ENCODE measurements around the gene JADE2. TPM values are rescaled to one million over a fixed set of nuclear protein-coding genes. Genes with fewer than 3 reads are reported as not detected.

Gene JADE2
- total and polyA plus RNA-seq, 2 of the 8 experiments (the other 6 are each of a cell fraction or from before 2014, with no cell fraction given), result 19.2 to 55.8 TPM

DNA sequence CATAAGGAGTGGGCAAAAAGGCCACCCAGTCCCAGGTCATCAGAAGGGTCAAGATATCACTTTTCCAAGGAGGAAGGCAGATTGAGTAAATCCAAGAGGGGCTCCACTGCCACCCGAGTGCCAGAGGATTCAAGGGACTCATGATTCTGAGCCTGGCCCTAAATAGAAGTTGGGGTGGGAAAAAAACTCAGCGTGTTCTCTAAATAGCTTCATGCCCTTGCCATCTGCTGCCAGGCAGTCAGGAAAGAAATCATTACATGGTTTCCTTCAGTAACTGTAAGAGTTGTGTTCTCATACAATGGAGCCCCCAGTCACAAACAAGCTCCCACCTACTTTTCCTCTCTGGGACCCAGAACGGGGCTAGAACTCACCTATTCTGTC is 70.0 kb downstream of the JADE2 start:
- H4K91ac ChIP-seq (replicated peaks; ENCODE audit: insufficient read length, low read length), result no peak overlapping the region
- no peak overlapping the region for H3K27ac ChIP-seq (ENCODE audit: low read depth, low read length)
- DNase-seq (ENCODE audit: low read depth in 1 of 2, low spot score in 2 of 2) (no peak), FAIRE-seq (no peak)
- H2BK20ac ChIP-seq (ENCODE audit: low read length), result no peak overlapping the region
- H2AK5ac ChIP-seq (ENCODE audit: low read depth, low read length), result no peak overlapping the region
- no peak overlapping the region for H3K56ac ChIP-seq (replicated peaks; ENCODE audit: insufficient read length, low read depth, low read length)
- H3K23me2 ChIP-seq (ENCODE audit: low read depth, low read length), result peaks cover 2% of the 10 kb centered on the region; the same call in 1 of the 2 replicates
- H3K4me1 ChIP-seq (replicated peaks in 1 of 4; ENCODE audit: control insufficient read depth in 3 of 4, insufficient read depth in 4 of 4, low read length in 3 of 4), result peaks cover 14 to 24% (median 17%) of the 10 kb centered on the region in 4 experiments
- no peak overlapping the region for H3K23ac ChIP-seq (ENCODE audit: insufficient read length)
- no peak overlapping the region for H2BK120ac ChIP-seq (replicated peaks; ENCODE audit: low read depth, low read length)
- no peaks in the 10 kb centered on the region for H3K9me3 ChIP-seq (ENCODE audit: insufficient read depth in 2 of 2, low read depth in 1 of 2, low read length in 1 of 2)
- no peak overlapping the region for H3K14ac ChIP-seq (ENCODE audit: insufficient read length)
- H3K79me1 ChIP-seq (ENCODE audit: low read depth, low read length), result no peaks in the 10 kb centered on the region
- H3K4me2 ChIP-seq (ENCODE audit: insufficient read depth in 1 of 2, low read depth in 2 of 2, low read length in 2 of 2), result no peak overlapping the region
- no peaks in the 10 kb centered on the region for H3K79me2 ChIP-seq (ENCODE audit: control insufficient read depth in 1 of 2, insufficient read depth in 2 of 2, low read length in 2 of 2)
- no peak overlapping the region for H2BK15ac ChIP-seq (ENCODE audit: low read length)
- WGBS, 2 experiments (ENCODE audit: extremely low coverage in 1 of 2, insufficient coverage in 1 of 2, insufficient read length in 1 of 2, insufficient replicate concordance in 2 of 2, low coverage in 1 of 2, low lambda C conversion rate in 2 of 2, missing lambda C conversion rate in 1 of 2), result 91% methylated on average over 3 of the region's 3 CpGs; no CpG with 5 or more reads in 1 of the 2 experiments
- H4K8ac ChIP-seq (ENCODE audit: extremely low read depth, insufficient read depth, low read length), result no peak overlapping the region
- no peak overlapping the region for H3K18ac ChIP-seq (ENCODE audit: extremely low read depth, low read length)
- no peak overlapping the region for H2BK5ac ChIP-seq (ENCODE audit: low read depth, low read length)
- no peaks in the 10 kb centered on the region for H4K20me1 ChIP-seq (replicated peaks in 1 of 2; ENCODE audit: control insufficient read depth in 1 of 2, insufficient read depth in 2 of 2, low read length in 2 of 2)
- no peak overlapping the region for H4K5ac ChIP-seq (ENCODE audit: insufficient read length, low read depth, low read length)
- H3K27me3 ChIP-seq (replicated peaks in 1 of 4; ENCODE audit: control insufficient read depth in 3 of 4, extremely low read depth in 1 of 4, insufficient read depth in 3 of 4, low read length in 3 of 4), result no peaks in the 10 kb centered on the region
- CTCF ChIA-PET (ENCODE audit: partially characterized antibody), result interaction anchor here (1.0 to 6.2 kb wide), 2 partner anchors 8 to 1350 kb away, joined by 3 to 48 read pairs; no protein-coding TSS in a partner anchor
- H2BK12ac ChIP-seq (ENCODE audit: low read depth, low read length), result no peak overlapping the region
- POLR2A ChIA-PET (ENCODE audit: partially characterized antibody), result interaction anchor here (0.6 to 4.7 kb wide), 5 partner anchors 10 to 258 kb away, joined by 3 to 13 read pairs (median 3); partner anchors contain the start of genes CDKN2AIPNL and SEC24A
- H3K9ac ChIP-seq (replicated peaks in 1 of 4; ENCODE audit: extremely low read depth in 1 of 4, low read depth in 3 of 4, low read length in 3 of 4), result no peak overlapping the region
- TF ChIP-seq CTCF (IDR thresholded peaks at IDR 0.05; ENCODE audit: control extremely low read depth in 1 of 3, insufficient read depth in 1 of 3, low read depth in 1 of 3, low read length in 3 of 3) (no peak), JUND (IDR thresholded peaks at IDR 0.05; ENCODE audit: low read length) (no peak), TAF1 (IDR thresholded peaks at IDR 0.05; ENCODE audit: low read depth, low read length) (no peak), RAD21 (IDR thresholded peaks at IDR 0.05 in 1 of 2, conservative IDR thresholded peaks at IDR 0.05 in 1 of 2; ENCODE audit: low read depth in 2 of 2, low read length in 2 of 2) (no peak)
- no peak overlapping the region for H3K4me3 ChIP-seq (ENCODE audit: extremely low read depth in 1 of 4, insufficient read depth in 2 of 4, low read depth in 3 of 4, low read length in 4 of 4)
- no peak overlapping the region for H3K4ac ChIP-seq (replicated peaks; ENCODE audit: insufficient read length, low read depth, low read length)
- H2AFZ ChIP-seq (ENCODE audit: low read length), result no peak overlapping the region
- no peaks in the 10 kb centered on the region for H3K36me3 ChIP-seq (ENCODE audit: control insufficient read depth in 2 of 4, insufficient read depth in 4 of 4, low read length in 3 of 4)

All from H1 (cell line).